HG03280 (cell line): ENCODE data around the gene P2RX2.

ENCODE experiments used
- ATAC-seq: cut with Tn5 transposase; IDR thresholded peaks from one replicate; pipeline ENCODE4 v1.9.1; 2021; ENCODE audit warnings: mild to moderate bottlenecking, moderate library complexity; ENCODE audit not compliant: unreplicated experiment

Gene P2RX2

DNA sequence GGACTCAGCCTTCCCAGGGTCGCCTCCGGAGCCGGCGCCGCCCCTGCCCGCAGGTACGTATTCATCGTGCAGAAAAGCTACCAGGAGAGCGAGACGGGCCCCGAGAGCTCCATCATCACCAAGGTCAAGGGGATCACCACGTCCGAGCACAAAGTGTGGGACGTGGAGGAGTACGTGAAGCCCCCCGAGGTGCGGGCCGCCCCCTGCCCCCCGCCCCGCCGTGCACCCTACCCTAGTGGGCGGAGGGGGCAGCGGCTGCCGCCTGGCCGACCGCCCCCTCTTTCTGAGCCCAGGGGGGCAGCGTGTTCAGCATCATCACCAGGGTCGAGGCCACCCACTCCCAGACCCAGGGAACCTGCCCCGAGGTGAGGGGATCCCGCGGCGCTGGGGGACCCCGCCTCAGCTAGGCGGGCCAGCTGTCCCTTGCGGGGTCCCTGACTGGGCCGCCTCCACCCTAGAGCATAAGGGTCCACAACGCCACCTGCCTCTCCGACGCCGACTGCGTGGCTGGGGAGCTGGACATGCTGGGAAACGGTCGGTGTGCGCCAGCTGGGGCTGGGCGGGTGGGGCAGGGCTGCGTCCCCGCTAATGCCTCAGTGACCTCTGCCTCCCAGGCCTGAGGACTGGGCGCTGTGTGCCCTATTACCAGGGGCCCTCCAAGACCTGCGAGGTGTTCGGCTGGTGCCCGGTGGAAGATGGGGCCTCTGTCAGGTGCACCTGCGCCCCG is 973 bp downstream of the P2RX2 start:
- no peak for ATAC-seq

DNA sequence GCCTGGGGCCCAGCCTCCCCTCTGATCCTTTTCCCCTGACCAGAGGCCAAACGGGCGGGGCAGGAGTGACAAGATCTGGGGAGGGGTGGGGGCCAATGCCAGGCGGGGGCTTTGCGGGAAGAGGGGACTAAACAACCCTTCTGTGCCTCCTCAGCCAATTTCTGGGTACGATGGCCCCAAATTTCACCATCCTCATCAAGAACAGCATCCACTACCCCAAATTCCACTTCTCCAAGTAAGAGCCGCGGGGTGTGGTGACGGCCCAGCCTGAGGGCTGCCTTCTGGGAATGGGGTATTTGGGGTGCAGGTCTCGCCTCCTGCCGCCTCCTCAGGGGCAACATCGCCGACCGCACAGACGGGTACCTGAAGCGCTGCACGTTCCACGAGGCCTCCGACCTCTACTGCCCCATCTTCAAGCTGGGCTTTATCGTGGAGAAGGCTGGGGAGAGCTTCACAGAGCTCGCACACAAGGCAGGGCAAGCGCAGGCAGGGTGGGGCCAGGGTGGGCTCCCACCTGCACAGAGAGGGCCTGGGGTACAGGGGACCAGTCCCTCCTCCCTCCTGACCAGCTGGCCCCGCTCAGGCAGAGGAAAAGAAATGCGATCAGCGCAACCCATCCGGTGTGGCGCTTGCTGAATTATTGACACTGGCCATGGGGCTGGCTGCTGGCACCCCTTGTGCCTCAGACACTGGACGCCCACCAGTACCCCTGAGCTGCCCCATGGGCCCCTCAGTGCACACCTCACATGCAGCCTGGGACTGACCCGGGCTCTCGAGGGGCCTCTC is 1.7 kb downstream of the P2RX2 start:
- no peak for ATAC-seq

DNA sequence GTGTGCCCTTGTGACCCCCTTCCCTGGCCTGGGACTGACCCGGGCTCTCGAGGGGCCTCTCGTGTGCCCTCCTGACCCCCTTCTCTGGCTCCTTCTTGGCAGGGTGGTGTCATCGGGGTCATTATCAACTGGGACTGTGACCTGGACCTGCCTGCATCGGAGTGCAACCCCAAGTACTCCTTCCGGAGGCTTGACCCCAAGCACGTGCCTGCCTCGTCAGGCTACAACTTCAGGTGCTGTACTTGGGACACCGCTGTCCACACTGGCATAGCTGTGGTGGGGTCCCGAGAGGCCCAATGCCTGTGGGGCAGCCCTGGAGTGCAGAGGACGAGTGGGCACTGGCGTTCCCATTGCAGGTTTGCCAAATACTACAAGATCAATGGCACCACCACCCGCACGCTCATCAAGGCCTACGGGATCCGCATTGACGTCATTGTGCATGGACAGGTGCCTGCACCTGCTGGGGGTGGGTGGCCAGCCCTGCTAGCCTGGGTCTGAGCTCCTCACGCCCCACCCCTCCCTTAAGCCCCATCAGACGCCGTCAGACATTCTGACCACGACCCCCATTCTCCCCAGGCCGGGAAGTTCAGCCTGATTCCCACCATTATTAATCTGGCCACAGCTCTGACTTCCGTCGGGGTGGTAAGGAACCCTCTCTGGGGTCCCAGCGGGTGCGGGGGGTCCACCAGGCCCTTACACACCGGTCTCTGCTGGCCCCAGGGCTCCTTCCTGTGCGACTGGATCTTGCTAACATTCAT is 2.5 kb downstream of the P2RX2 start:
- no peak for ATAC-seq

DNA sequence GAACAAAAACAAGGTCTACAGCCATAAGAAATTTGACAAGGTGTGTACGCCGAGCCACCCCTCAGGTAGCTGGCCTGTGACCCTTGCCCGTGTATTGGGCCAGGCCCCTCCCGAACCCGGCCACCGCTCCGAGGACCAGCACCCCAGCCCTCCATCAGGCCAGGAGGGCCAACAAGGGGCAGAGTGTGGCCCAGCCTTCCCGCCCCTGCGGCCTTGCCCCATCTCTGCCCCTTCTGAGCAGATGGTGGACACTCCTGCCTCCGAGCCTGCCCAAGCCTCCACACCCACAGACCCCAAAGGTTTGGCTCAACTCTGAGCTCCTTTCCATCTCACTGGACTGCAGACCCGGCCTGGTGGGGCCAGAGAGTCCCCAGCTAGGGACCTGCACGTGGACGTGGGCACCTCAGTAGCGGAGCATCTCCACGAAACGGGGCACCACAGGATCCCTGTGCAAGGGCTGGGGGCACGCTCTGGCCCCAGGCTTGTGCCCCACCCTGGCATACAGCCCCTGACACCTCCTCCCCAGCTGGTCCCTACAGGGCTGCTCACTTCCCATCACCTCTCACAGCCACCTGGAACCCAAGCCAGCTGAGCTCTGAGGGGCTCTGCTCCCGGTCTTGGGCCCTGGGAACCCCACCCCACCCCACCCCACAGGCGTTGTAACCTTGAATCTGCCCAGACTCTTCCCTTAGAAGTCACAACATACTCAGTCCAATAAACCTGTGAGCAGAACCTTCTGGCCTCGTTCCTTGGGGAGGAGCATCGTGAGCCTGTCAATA is 3.3 kb downstream of the P2RX2 start:
- no peak for ATAC-seq

DNA sequence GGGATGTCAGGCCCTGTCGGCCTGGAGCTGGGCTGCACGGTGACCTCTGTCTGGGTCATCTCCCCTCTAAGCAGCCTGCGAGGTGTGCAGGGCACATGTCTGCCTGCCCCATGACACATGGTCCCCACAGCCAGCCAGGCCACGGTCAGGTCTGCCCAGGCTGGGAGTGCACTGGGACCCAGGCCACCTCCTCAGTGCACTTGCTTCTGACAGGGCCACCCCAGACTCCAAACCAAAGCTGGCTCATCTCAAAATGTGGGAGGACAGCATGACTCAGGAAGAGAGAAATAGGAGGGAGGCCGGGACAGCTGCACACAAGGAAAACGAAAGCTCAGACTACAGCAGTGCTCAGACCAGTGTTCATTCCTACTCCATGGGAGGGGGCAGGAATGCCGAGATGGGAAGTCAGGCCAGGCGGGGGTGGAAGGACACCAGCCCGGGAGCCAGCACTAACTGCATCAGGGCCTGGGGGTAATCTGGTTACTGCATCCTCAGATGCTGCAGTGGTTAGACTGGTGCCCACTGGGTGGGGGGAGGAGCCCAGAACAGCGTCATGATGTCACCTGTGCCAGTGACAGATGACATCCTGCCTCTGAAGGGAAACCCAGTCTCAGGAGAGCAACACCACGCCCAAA is 4.0 kb downstream of the P2RX2 start:
- no peak for ATAC-seq

DNA sequence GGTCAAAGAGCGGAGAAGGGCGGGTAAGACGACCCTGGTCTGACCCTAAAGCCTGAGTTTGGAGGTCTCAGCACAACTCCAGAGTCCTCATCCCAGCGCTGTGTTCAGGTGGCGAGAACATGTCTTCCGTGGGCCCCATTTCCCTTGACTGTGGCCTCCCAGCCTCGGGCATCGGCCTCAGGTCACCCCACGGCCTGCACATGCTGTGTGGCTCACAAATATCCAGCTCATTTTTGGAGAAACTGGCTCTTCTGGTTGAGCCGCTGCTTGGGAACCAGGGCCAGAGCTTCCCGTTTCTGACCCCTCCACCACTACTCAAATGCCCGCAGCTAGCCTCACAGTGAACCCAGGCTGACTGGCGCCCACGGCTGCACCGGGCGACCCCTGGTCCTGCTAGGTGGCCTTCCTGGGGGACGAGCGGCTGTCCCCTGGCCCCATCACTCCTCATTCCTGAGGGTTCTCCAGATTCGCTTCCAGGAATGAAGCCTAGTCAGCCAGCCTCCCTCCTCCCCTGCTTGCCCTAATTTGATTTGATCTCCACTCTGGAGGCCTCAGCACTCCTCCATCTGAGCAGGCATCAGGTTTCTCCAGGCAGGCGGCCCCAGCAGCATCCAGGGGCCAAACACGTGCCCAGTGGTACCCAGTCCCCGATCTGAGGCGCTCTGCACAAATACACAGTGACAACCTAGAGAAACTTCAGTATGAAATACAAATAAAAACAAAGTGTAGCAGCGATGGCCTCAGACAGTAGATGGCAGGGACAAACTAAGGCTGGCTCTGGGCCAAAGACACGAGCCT is 4.7 kb downstream of the P2RX2 start:
- no peak for ATAC-seq

DNA sequence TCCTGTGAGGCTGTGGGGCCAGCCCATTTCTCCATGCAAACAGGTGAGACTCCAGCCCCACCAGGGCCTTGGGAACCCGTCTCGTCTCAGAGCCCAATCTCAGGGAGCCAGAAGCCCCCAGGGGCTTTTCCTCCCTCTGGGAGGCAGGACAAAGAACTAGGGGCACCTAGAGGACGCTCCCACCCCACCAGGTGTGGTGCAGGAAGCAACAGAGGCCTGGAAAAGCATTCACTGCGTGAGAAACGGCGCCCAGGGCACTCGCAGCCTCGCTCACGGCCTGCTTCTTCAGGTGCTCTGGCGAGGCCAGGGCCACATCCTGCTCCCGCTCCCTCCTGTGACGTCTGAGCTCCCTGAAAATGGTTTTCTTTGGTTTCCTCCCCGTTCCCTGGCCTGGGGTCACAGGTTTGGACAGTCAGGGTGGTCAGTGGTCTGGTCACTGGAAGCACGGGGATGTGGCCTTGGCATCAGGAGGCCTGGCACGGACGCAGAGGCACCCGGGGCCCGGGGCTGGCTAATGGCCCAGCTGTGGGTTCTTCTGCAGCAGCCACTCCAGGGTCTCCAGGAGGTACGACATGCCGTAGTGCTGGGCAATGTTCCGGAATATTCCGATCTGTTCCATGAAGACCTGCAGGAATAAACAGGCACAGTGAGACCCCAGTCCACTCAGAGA is 5.7 kb downstream of the P2RX2 start:
- no peak for ATAC-seq

DNA sequence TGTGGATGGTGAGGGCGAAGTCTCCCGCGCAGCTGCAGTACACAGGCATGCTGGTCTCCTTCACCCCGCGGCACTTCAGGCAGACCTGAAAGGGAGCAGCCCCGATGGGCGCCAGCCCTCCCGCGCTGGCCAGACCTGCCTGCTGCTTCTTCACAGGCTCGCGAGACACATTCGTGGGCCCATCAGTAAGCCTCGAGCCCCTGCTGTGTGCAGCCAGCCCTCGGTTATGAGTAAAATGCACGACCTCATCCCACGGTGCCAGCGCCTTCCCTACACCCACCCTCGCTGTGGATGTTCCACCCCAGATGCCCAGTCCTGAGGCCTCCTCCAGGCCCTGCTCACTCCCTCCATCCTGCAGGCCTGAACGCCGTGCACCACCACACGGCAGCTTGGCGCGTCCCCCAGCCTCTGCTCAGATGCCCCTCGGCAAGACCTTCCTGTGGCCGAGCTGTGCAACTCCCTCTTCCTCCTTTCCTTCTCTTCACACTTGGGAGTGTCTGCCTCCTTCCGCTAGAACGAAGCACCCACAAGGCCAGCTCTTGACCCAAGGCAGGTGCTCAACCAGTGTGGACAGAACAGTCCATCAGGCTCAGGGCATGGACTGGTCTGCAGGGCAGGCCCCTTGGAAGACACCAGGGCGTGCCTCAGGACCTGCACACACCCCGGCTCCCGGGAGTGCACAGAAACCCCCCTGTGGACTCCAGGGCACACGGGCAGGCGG is 6.5 kb downstream of the P2RX2 start:
- no peak for ATAC-seq

DNA sequence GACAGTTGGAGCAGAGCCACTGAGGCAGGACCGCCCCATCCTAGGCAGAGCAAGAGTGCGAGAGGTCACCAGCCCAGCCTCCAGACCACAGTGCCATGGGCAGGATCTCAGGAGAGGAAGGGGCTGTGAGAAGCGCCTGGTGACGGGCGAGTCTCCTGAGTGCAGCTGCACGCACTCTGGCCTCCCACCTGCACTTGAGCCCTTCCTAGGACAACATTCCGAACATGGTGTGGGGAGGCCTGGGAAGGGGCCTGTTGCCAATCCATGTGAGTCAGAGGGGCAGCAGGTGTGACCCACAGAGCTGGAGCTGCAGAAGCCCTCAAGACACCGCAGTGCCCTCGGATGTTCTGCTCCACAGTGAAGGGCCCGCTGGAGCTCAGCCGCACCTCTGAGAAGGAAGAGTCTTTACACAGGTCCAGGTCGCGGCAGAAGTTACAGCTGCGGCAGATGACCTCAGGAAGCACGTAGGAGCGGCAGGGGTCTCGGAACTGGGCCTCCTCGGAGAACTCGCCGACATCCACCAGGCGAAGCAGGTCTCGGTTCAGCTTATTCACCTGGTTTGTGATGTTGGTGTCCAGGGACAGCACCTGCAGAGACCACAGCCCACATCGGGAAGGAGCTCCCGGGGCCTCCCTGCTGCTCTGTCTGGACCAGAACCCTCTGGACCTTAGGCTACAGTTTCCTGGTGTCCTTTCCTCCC is 7.3 kb downstream of the P2RX2 start:
- ATAC-seq: no peak

DNA sequence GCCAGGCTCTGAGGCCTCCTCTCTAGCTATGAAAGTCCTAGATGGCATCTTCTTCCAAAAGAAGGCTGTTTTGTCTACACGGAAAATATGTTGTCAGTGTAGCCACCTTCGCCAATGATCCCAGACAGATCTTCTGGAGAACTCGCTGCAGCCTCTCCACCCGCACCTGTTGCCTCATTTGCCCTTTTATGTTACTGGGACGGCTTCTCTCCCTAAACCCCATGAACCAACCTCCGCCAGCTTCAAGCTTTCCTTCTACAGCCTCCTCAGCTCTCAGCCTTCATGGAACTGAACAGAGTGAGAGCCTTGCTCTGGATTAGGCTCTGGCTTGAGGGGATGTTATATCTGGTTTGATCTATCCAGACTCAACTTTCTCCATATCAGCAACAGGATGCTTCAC is 10.8 kb downstream of the P2RX2 start:
- ATAC-seq: no peak

DNA sequence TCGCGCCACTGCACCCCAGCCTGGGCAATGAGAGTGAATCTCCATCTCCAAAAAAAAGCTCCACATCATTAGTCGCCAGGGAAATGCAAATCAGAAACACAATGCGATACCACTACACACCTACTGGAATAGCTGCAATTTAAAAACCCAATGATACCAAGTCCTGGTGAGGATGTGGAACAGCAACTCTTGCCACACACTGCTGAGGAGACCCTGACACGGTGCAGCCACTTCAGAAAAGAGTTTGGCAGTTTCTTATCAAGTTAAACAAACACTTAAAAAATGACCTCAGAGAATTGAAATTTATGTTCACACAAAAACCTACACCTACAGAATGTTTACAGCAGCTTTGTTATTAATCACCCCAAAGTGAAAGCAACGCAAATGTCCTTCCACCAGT is 12.1 kb downstream of the P2RX2 start:
- no peak for ATAC-seq

DNA sequence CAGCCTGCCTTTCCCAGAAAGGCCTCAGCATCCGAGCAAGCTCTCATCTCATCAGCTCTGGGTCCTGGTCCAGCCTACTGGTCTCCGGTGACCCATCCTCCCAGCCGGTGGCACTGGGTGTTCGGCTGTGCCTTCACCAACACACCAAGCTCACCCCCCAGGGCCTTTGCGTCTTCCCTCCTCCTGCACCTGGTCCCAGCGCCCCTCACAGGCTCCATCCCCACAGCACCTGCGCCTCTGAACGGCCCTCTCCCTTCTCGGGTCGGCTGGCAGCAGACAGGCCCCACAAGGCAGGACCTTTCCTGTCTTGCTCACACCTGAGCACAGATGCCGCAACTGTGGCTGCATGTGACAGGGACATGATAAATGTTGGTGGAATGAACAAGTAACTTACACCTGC is 13.1 kb downstream of the P2RX2 start:
- no peak for ATAC-seq

DNA sequence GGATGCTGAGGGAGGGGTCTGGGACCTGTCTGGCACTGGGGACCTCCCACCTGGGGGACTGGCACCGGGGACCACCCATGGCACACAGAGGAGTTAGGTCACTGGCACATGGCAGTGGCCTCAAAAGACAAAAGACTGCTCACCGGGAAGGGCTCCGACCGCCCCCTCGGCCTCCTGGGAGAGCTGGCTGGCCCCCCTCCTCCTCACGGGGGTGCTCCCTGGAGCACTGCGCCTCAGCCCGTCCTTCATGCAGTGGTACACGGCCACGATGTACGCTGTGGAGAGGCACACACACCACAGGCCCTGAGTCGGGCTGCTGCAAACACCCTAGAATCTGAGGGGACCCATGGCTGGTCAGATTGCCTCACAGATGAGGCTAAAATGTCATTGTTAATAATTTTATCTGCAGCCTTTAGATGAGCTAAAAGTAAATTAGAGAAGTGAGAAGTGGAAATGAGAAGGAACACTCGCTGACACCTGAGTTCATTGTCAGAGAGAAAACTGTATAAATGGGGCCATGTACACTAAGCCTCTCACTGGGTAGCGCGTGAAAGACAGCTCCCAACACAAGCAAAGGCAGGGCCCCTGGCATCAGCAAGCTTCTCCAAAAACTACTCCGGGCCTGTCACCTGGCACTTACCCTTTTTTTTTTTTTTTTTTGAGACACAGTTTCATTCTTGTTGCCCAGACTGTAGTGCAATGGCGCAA is 14.1 kb downstream of the P2RX2 start:
- no peak for ATAC-seq

DNA sequence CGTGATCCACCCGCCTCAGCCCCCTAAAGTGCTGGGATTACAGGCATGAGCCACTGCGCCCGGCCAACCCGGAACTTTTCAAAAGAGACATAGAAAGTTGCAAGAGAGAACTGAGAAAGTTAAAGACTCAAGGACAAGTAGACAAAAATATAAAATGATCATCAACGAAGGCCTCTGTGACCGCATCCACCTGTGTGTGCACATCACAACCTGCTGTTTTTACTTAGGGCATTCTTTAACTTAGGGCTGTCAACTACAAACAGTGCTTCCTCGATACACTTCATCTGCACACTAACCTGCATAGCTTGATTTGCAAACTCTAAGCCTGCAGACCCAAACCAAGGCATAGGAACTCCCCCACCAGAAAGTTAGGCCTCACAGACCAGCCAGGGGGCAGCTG is 14.8 kb downstream of the P2RX2 start:
- no peak for ATAC-seq

DNA sequence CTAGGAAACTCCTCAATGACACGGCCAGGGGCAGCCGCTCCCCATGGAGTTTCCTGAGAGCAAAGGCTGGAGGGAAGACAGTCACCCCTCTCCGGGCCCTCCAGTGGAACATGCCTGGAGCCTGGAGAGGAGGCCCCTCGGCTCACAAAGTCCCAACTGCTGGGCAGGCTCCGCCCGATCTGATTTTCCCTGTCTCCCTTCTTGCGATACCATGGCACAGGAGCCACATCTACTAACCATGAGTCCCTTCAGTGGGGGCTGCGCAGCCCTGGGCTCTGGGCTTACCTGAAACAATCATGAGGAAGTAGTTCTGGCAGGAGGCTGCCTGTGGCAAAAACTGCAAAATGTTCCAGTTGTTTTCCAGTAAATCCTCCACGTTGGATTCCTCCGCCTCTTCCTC is 15.3 kb downstream of the P2RX2 start:
- ATAC-seq: no peak

DNA sequence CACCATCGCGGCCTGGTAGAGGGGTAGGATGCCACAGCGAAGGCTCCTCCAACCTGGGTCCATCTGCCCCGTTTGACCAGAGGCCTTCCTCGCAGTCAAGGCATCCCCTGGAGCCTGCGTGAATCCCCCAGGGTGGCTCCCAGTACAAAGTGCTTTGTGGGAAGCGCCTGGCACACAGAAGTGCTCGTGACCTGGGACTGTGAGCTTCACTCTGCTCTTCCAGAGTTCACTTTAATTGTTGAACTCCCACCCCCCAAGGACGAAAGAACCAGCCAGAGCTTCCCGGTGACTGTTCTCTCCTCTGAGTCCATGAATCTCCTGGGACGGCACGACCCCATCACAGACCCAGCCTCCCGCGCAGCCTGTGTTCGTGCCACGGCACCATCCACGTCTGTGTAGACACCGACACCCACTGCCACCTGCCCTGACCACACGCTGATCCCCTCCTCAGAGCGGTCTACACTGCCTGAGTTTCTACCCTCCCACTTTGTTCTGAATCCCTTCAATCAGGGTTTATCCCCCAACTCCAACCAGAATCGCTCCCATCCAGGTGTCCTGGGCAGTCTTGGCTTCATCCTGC is 15.9 kb downstream of the P2RX2 start:
- ATAC-seq: no peak
